IMR-90 (cell line): ENCODE results near the gene CEACAM21. TPM values are rescaled to one million over a fixed set of nuclear protein-coding genes. Genes with fewer than 3 reads are reported as not detected.

ENCODE experiments used
- ATAC-seq: fragments of 200-7000 bp; cut with Tn5 transposase; 2 replicates; pipeline ENCODE4 v1.9.1; 2020; ENCODE audit warnings: low read depth, mild to moderate bottlenecking, moderate library complexity
- BruUV-seq: library from RNA; stranded (reverse); fragments of 400-500 nt; replicated peaks from 2 replicates; lab custom pipeline; 2021; lab: Mats Ljungman, UMichigan
- CTCF ChIA-PET: fragments of 300-600 bp; formaldehyde crosslinking; extraction: SDS; loops from one replicate; lab custom pipeline; 2021; ENCODE audit warnings: antibody characterized with exemption; lab: Yijun Ruan, JAX
- POLR2A ChIA-PET: fragments of 300-600 bp; sonication (Branson Sonifier 250); formaldehyde crosslinking; loops from one replicate; lab custom pipeline; 2022; ENCODE audit warnings: antibody characterized with exemption; ENCODE audit not compliant: unreplicated experiment; lab: Charles Lee
- DNase-seq: peaks from one replicate; pipeline ENCODE4 v3.0.0; 2013
- H2AFZ ChIP-seq: replicated peaks from 2 replicates; pipeline ENCODE3; 2013; ENCODE audit warnings: low read length, mild to moderate bottlenecking; ENCODE audit not compliant: poor library complexity
- H2AK5ac ChIP-seq: 2 replicates; pipeline ENCODE4 v1.6.1; 2013; ENCODE audit warnings: low read depth, low read length, inconsistent platforms
- H2AK9ac ChIP-seq: replicated peaks from 2 replicates; pipeline ENCODE3; 2013; ENCODE audit warnings: mild to moderate bottlenecking, low read depth, low read length, moderate library complexity; ENCODE audit not compliant: poor library complexity
- H2BK120ac ChIP-seq: 2 replicates; pipeline ENCODE4 v1.6.1; 2013; ENCODE audit warnings: low read depth, low read length, inconsistent platforms
- H2BK15ac ChIP-seq: 3 replicates; pipeline ENCODE4 v1.6.1; 2013; ENCODE audit warnings: low read depth, low read length, inconsistent platforms
- H2BK20ac ChIP-seq: 2 replicates; pipeline ENCODE4 v1.6.1; 2013; ENCODE audit warnings: low read depth, mild to moderate bottlenecking, inconsistent platforms, low read length, moderate library complexity
- H2BK5ac ChIP-seq: 2 replicates; pipeline ENCODE4 v1.6.1; 2013; ENCODE audit warnings: mild to moderate bottlenecking, low read depth, low read length, inconsistent platforms; ENCODE audit not compliant: poor library complexity, severe bottlenecking
- H3K14ac ChIP-seq: replicated peaks from 2 replicates; pipeline ENCODE4 v1.6.1; 2013; ENCODE audit warnings: low read depth, low read length, inconsistent platforms
- H3K18ac ChIP-seq: 2 replicates; pipeline ENCODE4 v1.6.1; 2013; ENCODE audit warnings: low read depth, low read length, control low read depth
- H3K23ac ChIP-seq: 2 replicates; pipeline ENCODE4 v1.6.1; 2013; ENCODE audit warnings: low read depth, low read length, inconsistent platforms
- H3K27ac ChIP-seq: 2 replicates; pipeline ENCODE4 v1.5.1; 2013; ENCODE audit warnings: mild to moderate bottlenecking, control low read depth, low read length; ENCODE audit not compliant: insufficient read depth
- H3K27me3 ChIP-seq: 2 replicates; pipeline ENCODE4 v1.6.1; 2013; ENCODE audit warnings: low read length; ENCODE audit not compliant: control insufficient read depth, insufficient read depth
- H3K36me3 ChIP-seq: 2 replicates; pipeline ENCODE4 v1.6.1; 2013; ENCODE audit warnings: low read length, mixed read lengths; ENCODE audit not compliant: control insufficient read depth, insufficient read depth
- H3K4ac ChIP-seq: 2 replicates; pipeline ENCODE4 v1.6.1; 2013; ENCODE audit warnings: low read depth, low read length, inconsistent platforms
- H3K4me1 ChIP-seq: 2 replicates; pipeline ENCODE4 v1.6.1; 2013; ENCODE audit warnings: low read length, mixed read lengths; ENCODE audit not compliant: control insufficient read depth, insufficient read depth
- H3K4me2 ChIP-seq: 2 replicates; pipeline ENCODE4 v1.6.1; 2013; ENCODE audit warnings: low read depth, mild to moderate bottlenecking, control low read depth, low read length, moderate library complexity
- H3K4me3 ChIP-seq: 2 replicates; pipeline ENCODE4 v1.5.1; 2013; ENCODE audit warnings: low read depth, mild to moderate bottlenecking, control low read depth, low read length, moderate library complexity; ENCODE audit not compliant: insufficient read depth
- H3K56ac ChIP-seq: 2 replicates; pipeline ENCODE4 v1.6.1; 2013; ENCODE audit warnings: low read length, inconsistent platforms; ENCODE audit not compliant: insufficient read depth; ENCODE audit errors: extremely low read depth
- H3K79me1 ChIP-seq, 2 experiments: 2 replicates each; pipeline ENCODE4 v1.6.1; 2013; ENCODE audit warnings: low read length in 2 of 2, inconsistent platforms in 1 of 2, low read depth in 1 of 2
- H3K9ac ChIP-seq: 2 replicates; pipeline ENCODE4 v1.6.1; 2013; ENCODE audit warnings: low read depth, low read length, control low read depth
- H3K9me1 ChIP-seq: 2 replicates; pipeline ENCODE4 v1.6.1; 2013; ENCODE audit warnings: low read length, inconsistent platforms; ENCODE audit not compliant: insufficient read depth
- H3K9me3 ChIP-seq: 2 replicates; pipeline ENCODE4 v1.6.1; 2013; ENCODE audit warnings: low read length; ENCODE audit not compliant: control insufficient read depth, insufficient read depth
- H4K20me1 ChIP-seq: 2 replicates; pipeline ENCODE4 v1.6.1; 2013; ENCODE audit warnings: low read length, inconsistent platforms; ENCODE audit not compliant: insufficient read depth
- H4K5ac ChIP-seq: 2 replicates; pipeline ENCODE4 v1.6.1; 2013; ENCODE audit warnings: mild to moderate bottlenecking, low read depth, low read length, control low read depth
- H4K8ac ChIP-seq, 2 experiments: 2 replicates each; pipeline ENCODE4 v1.6.1; 2013; ENCODE audit warnings: low read depth in 2 of 2, low read length in 2 of 2, control low read depth in 1 of 2, inconsistent platforms in 1 of 2
- H4K91ac ChIP-seq: 2 replicates; pipeline ENCODE4 v1.6.1; 2013; ENCODE audit warnings: low read depth, low read length, inconsistent platforms; ENCODE audit not compliant: insufficient read depth
- MAZ ChIP-seq: IDR thresholded peaks from 2 replicates; pipeline ENCODE4 v1.6.1; 2012; ENCODE audit warnings: low read depth, mild to moderate bottlenecking, low read length, improper control_type of control experiment, moderate library complexity, borderline replicate concordance
- MXI1 ChIP-seq: IDR thresholded peaks from 2 replicates; pipeline ENCODE4 v1.6.1; 2012; ENCODE audit warnings: low read depth, mild to moderate bottlenecking, low read length, moderate library complexity, borderline replicate concordance
- WGBS, 2 experiments: methylation state at CpG; one replicate each; pipeline versions ENCODE4 v1.1.5 to v1.1.7; 2013; ENCODE audit warnings: missing lambda C conversion rate in 2 of 2; ENCODE audit not compliant: insufficient read length in 1 of 2; ENCODE audit errors: extremely low coverage in 2 of 2; 5-methylcytosine and 5-hydroxymethylcytosine counted together
- dilution Hi-C: fragments of 300-500 bp; cut with HindIII; formaldehyde crosslinking; loops from one replicate; pipeline ENCODE4 v1.14.3; 2018; ENCODE audit warnings: low sequenced_read_pairs; ENCODE audit not compliant: unreplicated experiment
- in situ Hi-C: fragments of 300-500 bp; cut with MboI; formaldehyde crosslinking; loops from 3 replicates; pipeline ENCODE4 v1.14.3; 2019; ENCODE audit warnings: low sequenced_read_pairs, inconsistent platforms, mixed read lengths
- intact Hi-C: fragments of 100-400 bp; cut with micrococcal nuclease; formaldehyde crosslinking; loops from 2 replicates; pipeline ENCODE4 v1.10.0; 2022
- polyA plus RNA-seq, 3 experiments: library from polyadenylated mRNA; depleted of rRNA; stranded (reverse); fragments of >200 nt; gene quantifications; 2 replicates each; pipeline ENCODE4 v1.2.3, GENCODE V29; 2012; ENCODE audit warnings: low replicate concordance in 1 of 3
- total RNA-seq: library from RNA; depleted of rRNA; stranded (reverse); fragments of >200 nt; gene quantifications from 2 replicates; pipeline ENCODE4 v1.2.3, GENCODE V29; 2012
- TF ChIP-seq, protein P1 (sequence below): fragments of 150-350 bp; IDR thresholded peaks from 2 replicates; pipeline ENCODE4 v1.6.1; 2016; ENCODE audit warnings: low read depth, mild to moderate bottlenecking, low read length, moderate library complexity, borderline replicate concordance
- TF ChIP-seq, protein P2 (sequence below): fragments of 150-350 bp; IDR thresholded peaks from 2 replicates; pipeline ENCODE4 v1.6.1; 2017; ENCODE audit warnings: mild to moderate bottlenecking, antibody characterized with exemption, low read length, low read depth
- TF ChIP-seq, protein P3 (sequence below): conservative IDR thresholded peaks from 2 replicates; pipeline ENCODE4 v1.5.1; 2012; ENCODE audit warnings: mild to moderate bottlenecking, low read depth, low read length, improper control_type of control experiment

CEACAM21 gene
- total and polyA plus RNA-seq, 2 of the 4 experiments (the other 2 are of a cell fraction): not detected

DNA sequence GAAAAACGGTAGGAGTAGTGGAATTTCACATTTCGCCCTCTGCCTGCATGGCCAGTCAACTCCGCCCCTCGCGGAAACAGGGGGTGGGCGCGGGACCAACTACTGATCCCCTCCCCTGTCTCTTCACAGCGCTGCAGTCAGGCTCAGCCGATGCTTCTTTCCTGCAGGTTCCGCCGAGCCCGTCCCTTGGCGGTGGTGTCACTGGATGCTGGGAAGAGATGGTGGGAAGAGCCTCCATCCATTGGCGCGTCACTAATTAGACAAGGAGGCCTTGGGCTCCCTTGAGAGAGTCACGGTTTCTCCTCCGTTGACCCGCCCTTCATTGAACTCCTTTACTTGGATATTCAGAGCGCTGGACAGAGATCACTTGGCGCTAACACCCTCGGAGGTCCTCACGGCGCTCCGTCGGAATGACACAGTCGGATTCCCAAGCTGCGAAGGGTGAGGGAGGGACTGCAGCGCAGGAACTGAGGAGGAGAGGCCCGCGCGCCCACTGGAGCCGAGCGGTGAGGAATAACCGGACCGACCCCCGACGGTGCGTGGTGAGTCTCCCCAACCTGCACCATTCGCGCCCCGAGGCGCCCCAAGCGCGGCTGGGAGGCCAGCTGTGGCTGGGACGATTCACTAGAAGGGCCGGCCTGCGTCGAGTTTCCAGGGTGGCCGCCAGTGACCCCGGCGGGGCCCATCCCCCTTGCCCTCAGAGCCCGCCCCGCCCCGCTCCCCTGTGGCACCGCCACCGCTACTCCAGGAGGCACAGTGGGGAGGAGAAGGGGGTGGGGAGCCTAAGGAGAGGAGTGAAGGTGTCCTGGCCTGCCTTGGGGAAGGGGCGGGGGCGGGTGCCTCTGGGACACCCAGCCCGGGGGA lies 11.2 kb upstream of the CEACAM21 start:
- Histone ChIP-seq H3K14ac (no peak overlapping the region), H3K79me1 (no peaks in the 10 kb centered on the region), H3K27ac (no peak overlapping the region), H3K23ac (no peak overlapping the region), H2BK5ac (no peak overlapping the region), H3K56ac (no peak overlapping the region), H3K36me3 (no peaks in the 10 kb centered on the region), H2AK9ac (no peak overlapping the region), H3K4me2 (no peak overlapping the region), H3K27me3 (peaks cover 20% of the 10 kb centered on the region), H3K9me1 (no peaks in the 10 kb centered on the region), H4K8ac (no peak overlapping the region), H3K4me1 (no peaks in the 10 kb centered on the region), H4K20me1 (no peaks in the 10 kb centered on the region), H3K9ac (no peak overlapping the region), H3K9me3 (no peaks in the 10 kb centered on the region), H3K18ac (no peak overlapping the region), H4K5ac (no peak overlapping the region), H4K91ac (no peak overlapping the region), H2BK20ac (no peak overlapping the region), H2AFZ (no peak overlapping the region), H3K4ac (no peak overlapping the region), H2BK120ac (no peak overlapping the region), H2AK5ac (no peak overlapping the region), H2BK15ac (no peak overlapping the region), H3K4me3 (no peak overlapping the region)
- DNase-seq (no peak), ATAC-seq (no peak)
- dilution Hi-C loops (no loop called here), intact Hi-C loops (no loop called here), in situ Hi-C loops (no loop called here)
- TF ChIP-seq, protein P1, sequence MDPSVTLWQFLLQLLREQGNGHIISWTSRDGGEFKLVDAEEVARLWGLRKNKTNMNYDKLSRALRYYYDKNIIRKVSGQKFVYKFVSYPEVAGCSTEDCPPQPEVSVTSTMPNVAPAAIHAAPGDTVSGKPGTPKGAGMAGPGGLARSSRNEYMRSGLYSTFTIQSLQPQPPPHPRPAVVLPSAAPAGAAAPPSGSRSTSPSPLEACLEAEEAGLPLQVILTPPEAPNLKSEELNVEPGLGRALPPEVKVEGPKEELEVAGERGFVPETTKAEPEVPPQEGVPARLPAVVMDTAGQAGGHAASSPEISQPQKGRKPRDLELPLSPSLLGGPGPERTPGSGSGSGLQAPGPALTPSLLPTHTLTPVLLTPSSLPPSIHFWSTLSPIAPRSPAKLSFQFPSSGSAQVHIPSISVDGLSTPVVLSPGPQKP: no peak
- TF ChIP-seq MAZ (no peak), MXI1 (no peak)
- TF ChIP-seq, protein P2, sequence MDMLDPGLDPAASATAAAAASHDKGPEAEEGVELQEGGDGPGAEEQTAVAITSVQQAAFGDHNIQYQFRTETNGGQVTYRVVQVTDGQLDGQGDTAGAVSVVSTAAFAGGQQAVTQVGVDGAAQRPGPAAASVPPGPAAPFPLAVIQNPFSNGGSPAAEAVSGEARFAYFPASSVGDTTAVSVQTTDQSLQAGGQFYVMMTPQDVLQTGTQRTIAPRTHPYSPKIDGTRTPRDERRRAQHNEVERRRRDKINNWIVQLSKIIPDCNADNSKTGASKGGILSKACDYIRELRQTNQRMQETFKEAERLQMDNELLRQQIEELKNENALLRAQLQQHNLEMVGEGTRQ: no peak
- TF ChIP-seq, protein P3, sequence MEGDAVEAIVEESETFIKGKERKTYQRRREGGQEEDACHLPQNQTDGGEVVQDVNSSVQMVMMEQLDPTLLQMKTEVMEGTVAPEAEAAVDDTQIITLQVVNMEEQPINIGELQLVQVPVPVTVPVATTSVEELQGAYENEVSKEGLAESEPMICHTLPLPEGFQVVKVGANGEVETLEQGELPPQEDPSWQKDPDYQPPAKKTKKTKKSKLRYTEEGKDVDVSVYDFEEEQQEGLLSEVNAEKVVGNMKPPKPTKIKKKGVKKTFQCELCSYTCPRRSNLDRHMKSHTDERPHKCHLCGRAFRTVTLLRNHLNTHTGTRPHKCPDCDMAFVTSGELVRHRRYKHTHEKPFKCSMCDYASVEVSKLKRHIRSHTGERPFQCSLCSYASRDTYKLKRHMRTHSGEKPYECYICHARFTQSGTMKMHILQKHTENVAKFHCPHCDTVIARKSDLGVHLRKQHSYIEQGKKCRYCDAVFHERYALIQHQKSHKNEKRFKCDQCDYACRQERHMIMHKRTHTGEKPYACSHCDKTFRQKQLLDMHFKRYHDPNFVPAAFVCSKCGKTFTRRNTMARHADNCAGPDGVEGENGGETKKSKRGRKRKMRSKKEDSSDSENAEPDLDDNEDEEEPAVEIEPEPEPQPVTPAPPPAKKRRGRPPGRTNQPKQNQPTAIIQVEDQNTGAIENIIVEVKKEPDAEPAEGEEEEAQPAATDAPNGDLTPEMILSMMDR: no peak
- BruUV-seq: no TSS peak
- POLR2A ChIA-PET: no interaction called here
- CTCF ChIA-PET: interaction anchor here (1.1 kb wide), 1 partner anchor 115 kb away, joined by 4 read pairs; no protein-coding TSS in a partner anchor
- WGBS, 2 experiments: 4% methylated on average over 15 of the region's 59 CpGs; no CpG with 5 or more reads in 1 of the 2 experiments
